Loucy (cell line): ENCODE measurements around the gene CACNA1D.

ENCODE experiments used
- H2AFZ ChIP-seq: fragments of 200-600 bp; sonication (generic); 2 replicates; pipeline ENCODE4 v1.6.0; 2016; ENCODE audit warnings: antibody characterized with exemption, mild to moderate bottlenecking, low read length, moderate library complexity
- H3F3A ChIP-seq: fragments of 200-600 bp; 2 replicates; pipeline ENCODE4 v1.6.0; 2016; ENCODE audit warnings: antibody characterized with exemption, low read depth, mild to moderate bottlenecking
- H3K27me3 ChIP-seq: fragments of 200-600 bp; sonication (generic); 2 replicates; pipeline ENCODE4 v1.6.1; 2014; ENCODE audit warnings: low read length, mild to moderate bottlenecking; ENCODE audit not compliant: insufficient read depth, poor library complexity, severe bottlenecking
- H3K36me3 ChIP-seq: fragments of 200-600 bp; sonication (generic); 2 replicates; pipeline ENCODE4 v1.6.1; 2016; ENCODE audit warnings: low read length; ENCODE audit not compliant: insufficient read depth
- H3K4me1 ChIP-seq: fragments of 200-600 bp; sonication (generic); 2 replicates; pipeline ENCODE4 v1.5.1; 2014; ENCODE audit warnings: low read length, mild to moderate bottlenecking; ENCODE audit not compliant: insufficient read depth, poor library complexity, severe bottlenecking
- H3K4me2 ChIP-seq: fragments of 200-600 bp; sonication (generic); 2 replicates; pipeline ENCODE4 v1.6.0; 2014; ENCODE audit warnings: antibody characterized with exemption, low read length, low read depth, mild to moderate bottlenecking; ENCODE audit not compliant: poor library complexity, severe bottlenecking
- H3K4me3 ChIP-seq: fragments of 200-600 bp; sonication (generic); 2 replicates; pipeline ENCODE4 v1.5.1; 2014; ENCODE audit warnings: low read length, mild to moderate bottlenecking, mixed read lengths; ENCODE audit not compliant: poor library complexity, severe bottlenecking
- H3K79me2 ChIP-seq: fragments of 200-600 bp; sonication (generic); 2 replicates; pipeline ENCODE4 v1.6.1; 2014; ENCODE audit warnings: low read length; ENCODE audit not compliant: insufficient read depth
- H3K9ac ChIP-seq: fragments of 200-600 bp; sonication (generic); 2 replicates; pipeline ENCODE4 v1.6.0; 2014; ENCODE audit warnings: mild to moderate bottlenecking, low read depth, low read length, moderate library complexity; ENCODE audit not compliant: poor library complexity, severe bottlenecking
- H3K9me2 ChIP-seq: fragments of 200-600 bp; sonication (generic); replicated peaks from 2 replicates; pipeline ENCODE4 v1.6.1; 2016; ENCODE audit warnings: low read depth, low read length, mixed read lengths
- H3K9me3 ChIP-seq: fragments of 200-600 bp; sonication (generic); 2 replicates; pipeline ENCODE4 v1.6.1; 2014; ENCODE audit warnings: mild to moderate bottlenecking, antibody characterized with exemption, low read length, low read depth; ENCODE audit not compliant: insufficient read depth
- H4K20me1 ChIP-seq: fragments of 200-600 bp; sonication (generic); 2 replicates; pipeline ENCODE4 v1.6.0; 2014; ENCODE audit warnings: antibody characterized with exemption, low read length, mild to moderate bottlenecking; ENCODE audit not compliant: insufficient read depth, poor library complexity, severe bottlenecking
- EZH2phosphoT487 ChIP-seq: fragments of 200-600 bp; IDR thresholded peaks from 2 replicates; pipeline ENCODE4 v1.6.1; 2018; ENCODE audit warnings: antibody characterized with exemption, mild to moderate bottlenecking, moderate library complexity, borderline replicate concordance
- TF ChIP-seq, protein P1 (sequence below): fragments of 200-600 bp; sonication (generic); conservative IDR thresholded peaks from 2 replicates; pipeline ENCODE4 v1.5.1; 2014; ENCODE audit warnings: mild to moderate bottlenecking, antibody characterized with exemption, low read length

Gene CACNA1D

DNA sequence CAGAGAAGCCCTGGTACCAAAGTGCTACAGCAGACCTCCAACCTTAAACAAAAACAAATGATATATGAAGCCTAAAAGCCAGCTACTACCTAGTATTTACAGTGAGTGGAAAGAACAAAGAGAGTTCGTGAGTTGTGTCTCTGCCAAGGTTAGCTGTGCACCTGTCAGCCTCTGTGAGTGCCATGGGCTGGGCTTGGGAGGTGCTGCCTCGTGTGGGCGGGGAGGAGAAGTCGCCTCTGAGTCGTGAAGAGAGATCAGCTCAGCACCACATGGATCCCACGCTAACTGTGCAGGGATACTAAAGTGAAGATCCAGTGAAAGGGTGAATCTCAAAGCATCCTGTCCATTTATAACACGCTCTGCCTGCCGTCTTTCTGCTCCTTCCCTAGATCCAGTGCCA, 249.9 kb downstream of the CACNA1D start:
- Histone ChIP-seq H3F3A (no peaks in the 10 kb centered on the region), H3K36me3 (no peaks in the 10 kb centered on the region), H4K20me1 (no peaks in the 10 kb centered on the region), H3K27me3 (no peaks in the 10 kb centered on the region), H2AFZ (no peak overlapping the region), H3K9me2 (no peaks in the 10 kb centered on the region), H3K4me3 (no peak overlapping the region), H3K79me2 (no peaks in the 10 kb centered on the region), H3K4me2 (no peak overlapping the region), H3K9me3 (no peaks in the 10 kb centered on the region), H3K9ac (no peak overlapping the region), H3K4me1 (peaks cover 9% of the 10 kb centered on the region)
- no peak for TF ChIP-seq EZH2phosphoT487
- TF ChIP-seq, protein P1, sequence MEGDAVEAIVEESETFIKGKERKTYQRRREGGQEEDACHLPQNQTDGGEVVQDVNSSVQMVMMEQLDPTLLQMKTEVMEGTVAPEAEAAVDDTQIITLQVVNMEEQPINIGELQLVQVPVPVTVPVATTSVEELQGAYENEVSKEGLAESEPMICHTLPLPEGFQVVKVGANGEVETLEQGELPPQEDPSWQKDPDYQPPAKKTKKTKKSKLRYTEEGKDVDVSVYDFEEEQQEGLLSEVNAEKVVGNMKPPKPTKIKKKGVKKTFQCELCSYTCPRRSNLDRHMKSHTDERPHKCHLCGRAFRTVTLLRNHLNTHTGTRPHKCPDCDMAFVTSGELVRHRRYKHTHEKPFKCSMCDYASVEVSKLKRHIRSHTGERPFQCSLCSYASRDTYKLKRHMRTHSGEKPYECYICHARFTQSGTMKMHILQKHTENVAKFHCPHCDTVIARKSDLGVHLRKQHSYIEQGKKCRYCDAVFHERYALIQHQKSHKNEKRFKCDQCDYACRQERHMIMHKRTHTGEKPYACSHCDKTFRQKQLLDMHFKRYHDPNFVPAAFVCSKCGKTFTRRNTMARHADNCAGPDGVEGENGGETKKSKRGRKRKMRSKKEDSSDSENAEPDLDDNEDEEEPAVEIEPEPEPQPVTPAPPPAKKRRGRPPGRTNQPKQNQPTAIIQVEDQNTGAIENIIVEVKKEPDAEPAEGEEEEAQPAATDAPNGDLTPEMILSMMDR = peak; percentile 40

DNA sequence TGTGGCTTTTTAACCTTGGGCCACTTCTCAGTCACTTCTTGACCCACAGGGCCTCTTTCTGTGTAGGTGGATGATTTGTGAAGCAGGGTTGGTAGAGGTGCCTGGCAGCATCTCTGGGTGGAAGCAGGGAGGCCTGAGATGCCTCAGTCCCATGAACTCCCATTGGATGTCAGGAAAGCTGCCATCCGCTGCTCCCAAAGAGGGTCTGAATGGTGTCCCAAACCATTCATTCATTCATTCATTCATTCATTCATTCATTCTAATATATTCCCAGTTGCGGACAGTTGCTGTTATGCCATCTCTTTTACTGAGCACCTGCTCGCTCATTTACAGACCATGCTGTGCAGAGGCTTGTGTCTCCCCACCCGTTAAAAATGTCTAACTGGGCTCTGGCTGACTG, 253.1 kb downstream of the CACNA1D start:
- no peaks in the 10 kb centered on the region for H3K27me3 ChIP-seq
- no peaks in the 10 kb centered on the region for H3K4me1 ChIP-seq
- no peaks in the 10 kb centered on the region for H3F3A ChIP-seq
- H3K9me2 ChIP-seq = no peaks in the 10 kb centered on the region
- H3K36me3 ChIP-seq = no peaks in the 10 kb centered on the region
- no peak overlapping the region for H3K4me2 ChIP-seq
- H3K4me3 ChIP-seq = no peak overlapping the region
- no peaks in the 10 kb centered on the region for H4K20me1 ChIP-seq
- no peak for TF ChIP-seq EZH2phosphoT487
- TF ChIP-seq, protein P1 = no peak
- no peak overlapping the region for H3K9ac ChIP-seq
- H2AFZ ChIP-seq = no peak overlapping the region
- no peaks in the 10 kb centered on the region for H3K79me2 ChIP-seq
- H3K9me3 ChIP-seq = no peaks in the 10 kb centered on the region

DNA sequence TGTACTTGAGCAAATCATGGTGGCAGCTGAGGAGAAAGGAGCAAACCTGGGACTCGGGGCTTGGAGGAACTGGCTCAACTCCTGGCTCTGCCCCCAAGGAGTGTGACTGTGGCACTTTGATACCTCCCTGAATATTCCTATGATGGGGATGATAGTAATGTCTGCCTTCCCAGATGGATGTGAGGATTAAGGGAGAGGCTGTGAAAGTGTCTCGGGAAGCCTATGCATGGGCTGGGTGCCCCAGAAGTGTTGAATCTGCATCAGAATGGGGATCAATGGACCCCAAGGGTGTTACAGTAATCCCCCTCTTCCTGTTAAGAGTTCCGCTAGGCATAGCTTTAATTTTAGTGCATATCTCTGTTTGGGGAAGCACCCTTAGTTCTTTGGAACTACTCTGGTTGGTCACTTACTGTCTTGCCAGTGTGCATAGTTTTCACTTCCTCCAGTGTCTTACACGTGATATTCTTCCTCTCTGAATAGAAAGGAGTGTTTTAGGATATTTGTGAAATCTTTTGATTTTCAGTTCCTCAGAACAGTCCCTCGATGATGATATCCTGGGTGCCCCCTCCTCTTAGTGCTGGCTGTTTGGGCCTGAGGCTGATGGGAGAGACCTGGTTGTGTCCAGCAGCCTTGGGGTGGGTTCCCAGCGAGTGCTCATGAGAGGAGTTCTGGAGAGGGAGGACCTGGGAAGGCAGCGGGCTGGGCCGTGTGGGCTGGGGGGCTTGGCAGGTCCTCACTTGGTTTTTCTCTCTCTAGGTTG, 254.3 kb downstream of the CACNA1D start:
- H3K79me2 ChIP-seq = no peaks in the 10 kb centered on the region
- H3K27me3 ChIP-seq = no peaks in the 10 kb centered on the region
- H4K20me1 ChIP-seq = no peaks in the 10 kb centered on the region
- H3K9me2 ChIP-seq = no peaks in the 10 kb centered on the region
- no peak overlapping the region for H3K4me3 ChIP-seq
- no peaks in the 10 kb centered on the region for H3K36me3 ChIP-seq
- H3K9ac ChIP-seq = no peak overlapping the region
- peaks cover 7% of the 10 kb centered on the region for H3K4me1 ChIP-seq
- H2AFZ ChIP-seq = no peak overlapping the region
- no peaks in the 10 kb centered on the region for H3F3A ChIP-seq
- TF ChIP-seq, protein P1 = no peak
- no peak for TF ChIP-seq EZH2phosphoT487
- no peak overlapping the region for H3K4me2 ChIP-seq
- H3K9me3 ChIP-seq = no peaks in the 10 kb centered on the region
